Lower leg skin (tissue), 3 donors: ENCODE data around the gene USP48.

Experiments used
- POLR2A ChIP-seq, 2 donors: fragments of 450-650 bp; IDR thresholded peaks; one replicate each; pipeline ENCODE4 v1.6.1; 2016 to 2017; ENCODE audit warnings: antibody characterized with exemption in 2 of 2, mild to moderate bottlenecking in 1 of 2, moderate library complexity in 1 of 2
- TF ChIP-seq, protein P1 (sequence below), 3 donors: fragments of 450-650 bp; IDR thresholded peaks; one replicate each; pipeline ENCODE4 v1.5.1; 2016; ENCODE audit warnings: antibody characterized with exemption in 3 of 3, mild to moderate bottlenecking in 3 of 3, moderate library complexity in 2 of 3

DNA sequence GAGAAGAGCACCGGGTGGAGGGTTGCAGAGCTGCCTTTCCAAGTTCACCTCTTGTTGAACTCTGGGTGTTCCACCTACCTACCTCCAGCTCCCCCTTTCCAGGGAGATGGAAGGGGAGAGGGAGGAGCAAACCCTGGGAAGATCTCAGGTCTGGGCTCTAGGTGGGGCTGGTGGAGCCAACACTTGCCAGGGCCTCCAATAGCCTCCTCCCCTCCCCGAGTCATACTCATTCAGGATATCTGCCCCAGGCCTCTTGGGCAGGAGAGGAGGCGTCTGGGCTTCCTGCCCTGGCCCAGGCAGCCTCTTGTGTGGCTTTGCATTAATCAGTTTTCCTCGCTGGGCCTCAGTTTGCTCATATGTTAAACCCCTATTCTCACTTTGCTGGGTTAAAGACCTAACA lies 127.2 kb downstream of the USP48 start:
- TF ChIP-seq, protein P1, sequence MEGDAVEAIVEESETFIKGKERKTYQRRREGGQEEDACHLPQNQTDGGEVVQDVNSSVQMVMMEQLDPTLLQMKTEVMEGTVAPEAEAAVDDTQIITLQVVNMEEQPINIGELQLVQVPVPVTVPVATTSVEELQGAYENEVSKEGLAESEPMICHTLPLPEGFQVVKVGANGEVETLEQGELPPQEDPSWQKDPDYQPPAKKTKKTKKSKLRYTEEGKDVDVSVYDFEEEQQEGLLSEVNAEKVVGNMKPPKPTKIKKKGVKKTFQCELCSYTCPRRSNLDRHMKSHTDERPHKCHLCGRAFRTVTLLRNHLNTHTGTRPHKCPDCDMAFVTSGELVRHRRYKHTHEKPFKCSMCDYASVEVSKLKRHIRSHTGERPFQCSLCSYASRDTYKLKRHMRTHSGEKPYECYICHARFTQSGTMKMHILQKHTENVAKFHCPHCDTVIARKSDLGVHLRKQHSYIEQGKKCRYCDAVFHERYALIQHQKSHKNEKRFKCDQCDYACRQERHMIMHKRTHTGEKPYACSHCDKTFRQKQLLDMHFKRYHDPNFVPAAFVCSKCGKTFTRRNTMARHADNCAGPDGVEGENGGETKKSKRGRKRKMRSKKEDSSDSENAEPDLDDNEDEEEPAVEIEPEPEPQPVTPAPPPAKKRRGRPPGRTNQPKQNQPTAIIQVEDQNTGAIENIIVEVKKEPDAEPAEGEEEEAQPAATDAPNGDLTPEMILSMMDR (IDR thresholded peaks at IDR 0.05) = no peak
- TF ChIP-seq POLR2A (IDR thresholded peaks at IDR 0.05) = no peak
